ENCODE results near the gene ACTN4. TPM values are rescaled to one million over a fixed set of nuclear protein-coding genes. Genes with fewer than 3 reads are reported as not detected.

Gene ACTN4
- total and polyA plus RNA-seq, 2 donors (not counting 3 experiments of a cell fraction or from before 2014, with no cell fraction given) = 313 to 748 TPM

GRCh38 chr19:38742906-38743305, 95.5 kb downstream of the ACTN4 start:
- no peak overlapping the region for H3K4me3 ChIP-seq (replicated peaks in 1 of 3; ENCODE audit: insufficient read depth in 1 of 3, low read depth in 1 of 3, low read length in 3 of 3)
- H3K4me2 ChIP-seq (ENCODE audit: insufficient read depth, low read length) = no peak overlapping the region
- no peak for FAIRE-seq
- H3K9ac ChIP-seq (replicated peaks; ENCODE audit: extremely low read depth, insufficient read depth, low read length) = no peak overlapping the region
- no peak overlapping the region for H3K27ac ChIP-seq (ENCODE audit: insufficient read depth, low read depth, low read length)
- POLR2A ChIA-PET = interaction anchor here (0.7 kb wide), 2 partner anchors 123 to 134 kb away, joined by 6 to 7 read pairs; no protein-coding TSS in a partner anchor
- H3K4me1 ChIP-seq (ENCODE audit: control insufficient read depth, extremely low read depth, insufficient read depth, low read length) = no peaks in the 10 kb centered on the region
- H3K9me3 ChIP-seq (replicated peaks; ENCODE audit: control insufficient read depth, insufficient read depth, low read length) = no peaks in the 10 kb centered on the region
- H3K27me3 ChIP-seq (ENCODE audit: control insufficient read depth in 2 of 2, insufficient read depth in 2 of 2, low read length in 2 of 2) = no peaks in the 10 kb centered on the region
- TF ChIP-seq FOS (IDR thresholded peaks at IDR 0.05; ENCODE audit: borderline replicate concordance, insufficient read depth, low read length) (no peak), MAX (IDR thresholded peaks at IDR 0.05; ENCODE audit: insufficient read depth, insufficient read length) (no peak)
- no TSS peak for BruUV-seq (replicated peaks)
- H3K9me1 ChIP-seq (replicated peaks; ENCODE audit: control insufficient read depth, extremely low read depth, insufficient read depth, low read length) = no peaks in the 10 kb centered on the region
- H3K79me2 ChIP-seq (ENCODE audit: control insufficient read depth, insufficient read depth, low read length) = no peaks in the 10 kb centered on the region
- CTCF ChIA-PET = interaction anchor here (1.4 kb wide), 1 partner anchor 23 kb away, joined by 4 read pairs; no protein-coding TSS in a partner anchor
- no peaks in the 10 kb centered on the region for H4K20me1 ChIP-seq (replicated peaks; ENCODE audit: control insufficient read depth, extremely low read depth, insufficient read depth, low read length)
- H2AFZ ChIP-seq (ENCODE audit: low read depth, low read length) = no peak overlapping the region
- no peaks in the 10 kb centered on the region for H3K36me3 ChIP-seq (ENCODE audit: control insufficient read depth in 2 of 2, extremely low read depth in 1 of 2, insufficient read depth in 2 of 2, low read length in 2 of 2)
- intact Hi-C loops (cut with micrococcal nuclease) (no loop called here), dilution Hi-C loops (cut with MboI; ENCODE audit: extremely low pct_ligation_motif_present, low sequenced_read_pairs) (no loop called here)
- no peak for DNase-seq (ENCODE audit: low read depth, low spot score)

GRCh38 chr19:38743394-38744297, 96.2 kb downstream of the ACTN4 start:
- H3K27me3 ChIP-seq (ENCODE audit: control insufficient read depth in 2 of 2, insufficient read depth in 2 of 2, low read length in 2 of 2) = no peaks in the 10 kb centered on the region
- H3K9ac ChIP-seq (replicated peaks; ENCODE audit: extremely low read depth, insufficient read depth, low read length) = no peak overlapping the region
- ChIA-PET POLR2A (interaction anchor here (0.7 kb wide), 2 partner anchors 124 to 133 kb away, joined by 6 to 7 read pairs; no protein-coding TSS in a partner anchor), CTCF (interaction anchor here (1.6 kb wide), 1 partner anchor 109 kb away, joined by 4 read pairs; no protein-coding TSS in a partner anchor)
- H3K4me3 ChIP-seq (replicated peaks in 1 of 3; ENCODE audit: insufficient read depth in 1 of 3, low read depth in 1 of 3, low read length in 3 of 3) = no peak overlapping the region
- DNase-seq (ENCODE audit: low read depth, low spot score) (no peak), FAIRE-seq (no peak)
- H3K27ac ChIP-seq (ENCODE audit: insufficient read depth, low read depth, low read length) = no peak overlapping the region
- H3K4me1 ChIP-seq (ENCODE audit: control insufficient read depth, extremely low read depth, insufficient read depth, low read length) = no peaks in the 10 kb centered on the region
- H3K36me3 ChIP-seq (ENCODE audit: control insufficient read depth in 2 of 2, extremely low read depth in 1 of 2, insufficient read depth in 2 of 2, low read length in 2 of 2) = no peaks in the 10 kb centered on the region
- no peaks in the 10 kb centered on the region for H3K9me3 ChIP-seq (replicated peaks; ENCODE audit: control insufficient read depth, insufficient read depth, low read length)
- dilution Hi-C loops (cut with MboI; ENCODE audit: extremely low pct_ligation_motif_present, low sequenced_read_pairs) = no loop called here
- intact Hi-C loops (cut with micrococcal nuclease) = no loop called here
- H3K9me1 ChIP-seq (replicated peaks; ENCODE audit: control insufficient read depth, extremely low read depth, insufficient read depth, low read length) = no peaks in the 10 kb centered on the region
- TF ChIP-seq JUN (IDR thresholded peaks at IDR 0.05; ENCODE audit: borderline replicate concordance, insufficient read depth, insufficient read length, low read depth) = no peak
- H3K4me2 ChIP-seq (ENCODE audit: insufficient read depth, low read length) = no peak overlapping the region
- no peak overlapping the region for H2AFZ ChIP-seq (ENCODE audit: low read depth, low read length)
- H4K20me1 ChIP-seq (replicated peaks; ENCODE audit: control insufficient read depth, extremely low read depth, insufficient read depth, low read length) = no peaks in the 10 kb centered on the region
- H3K79me2 ChIP-seq (ENCODE audit: control insufficient read depth, insufficient read depth, low read length) = no peaks in the 10 kb centered on the region
- no TSS peak for BruUV-seq (replicated peaks)
